DND-41 (cell line): Measurements from ENCODE around the gene NLRP3.

Source experiments
- ATAC-seq: fragments of 200-7000 bp; cut with Tn5 transposase; 3 replicates; pipeline ENCODE4 v1.9.1; 2021; ENCODE audit warnings: low read depth; ENCODE audit not compliant: insufficient read depth
- DNase-seq: peaks from one replicate; pipeline ENCODE4 v3.0.0-alpha.2; 2020
- H2AFZ ChIP-seq: 2 replicates; pipeline ENCODE4 v1.6.0; 2012; ENCODE audit warnings: low read depth, low read length
- H3K27ac ChIP-seq: 2 replicates; pipeline ENCODE4 v1.5.1; 2012; ENCODE audit warnings: low read length, inconsistent platforms
- H3K27me3 ChIP-seq: fragments of 200-600 bp; sonication (generic); 2 replicates; pipeline ENCODE4 v1.6.0; 2012; ENCODE audit warnings: low read length, mild to moderate bottlenecking, inconsistent platforms; ENCODE audit not compliant: insufficient read depth, poor library complexity
- H3K36me3 ChIP-seq: 2 replicates; pipeline ENCODE4 v1.5.1; 2012; ENCODE audit warnings: low read length, inconsistent platforms; ENCODE audit not compliant: insufficient read depth
- H3K4me1 ChIP-seq: 2 replicates; pipeline ENCODE4 v1.5.1; 2012; ENCODE audit warnings: mild to moderate bottlenecking, low read length; ENCODE audit not compliant: insufficient read depth
- H3K4me2 ChIP-seq: 2 replicates; pipeline ENCODE4 v1.6.0; 2012; ENCODE audit warnings: mild to moderate bottlenecking, moderate library complexity, low read length, inconsistent platforms; ENCODE audit not compliant: insufficient read depth
- H3K4me3 ChIP-seq, 2 experiments: fragments of 200-600 bp in 1 of 2; shearing (Covaris generic) in 1 of 2; 2 replicates each; pipeline ENCODE4 v1.5.1; 2012 to 2016; ENCODE audit warnings: inconsistent platforms in 2 of 2, low read length in 2 of 2, mild to moderate bottlenecking in 2 of 2, low read depth in 1 of 2, moderate library complexity in 1 of 2
- H3K79me2 ChIP-seq: 2 replicates; pipeline ENCODE4 v1.6.0; 2012; ENCODE audit warnings: low read length, inconsistent platforms; ENCODE audit not compliant: insufficient read depth
- H3K9ac ChIP-seq: 2 replicates; pipeline ENCODE4 v1.6.0; 2012; ENCODE audit warnings: low read depth, mild to moderate bottlenecking, inconsistent platforms, low read length, moderate library complexity
- H3K9me3 ChIP-seq: 2 replicates; pipeline ENCODE4 v1.5.1; 2012; ENCODE audit warnings: low read length, moderate library complexity, mild to moderate bottlenecking, inconsistent platforms; ENCODE audit not compliant: insufficient read depth, severe bottlenecking
- H4K20me1 ChIP-seq: 2 replicates; pipeline ENCODE4 v1.6.0; 2012; ENCODE audit warnings: low read length; ENCODE audit not compliant: insufficient read depth
- EZH2 ChIP-seq: IDR thresholded peaks from 3 replicates; pipeline ENCODE4 v1.6.1; 2012; ENCODE audit warnings: borderline replicate concordance, low read depth, mild to moderate bottlenecking, moderate library complexity, low read length, inconsistent platforms; ENCODE audit not compliant: severe bottlenecking
- TF ChIP-seq, protein P1 (sequence below): IDR thresholded peaks from 2 replicates; pipeline ENCODE4 v1.5.1; 2012; ENCODE audit warnings: borderline replicate concordance, low read length, moderate library complexity, mild to moderate bottlenecking; ENCODE audit not compliant: poor library complexity, severe bottlenecking; ENCODE audit errors: extremely low read depth

NLRP3 gene

GRCh38 chr1:247452447-247453039, 36.6 kb downstream of the NLRP3 start:
- no peaks in the 10 kb centered on the region for H3K36me3 ChIP-seq
- H3K4me1 ChIP-seq = no peaks in the 10 kb centered on the region
- no peak for DNase-seq
- H2AFZ ChIP-seq = no peak overlapping the region
- TF ChIP-seq, protein P1, sequence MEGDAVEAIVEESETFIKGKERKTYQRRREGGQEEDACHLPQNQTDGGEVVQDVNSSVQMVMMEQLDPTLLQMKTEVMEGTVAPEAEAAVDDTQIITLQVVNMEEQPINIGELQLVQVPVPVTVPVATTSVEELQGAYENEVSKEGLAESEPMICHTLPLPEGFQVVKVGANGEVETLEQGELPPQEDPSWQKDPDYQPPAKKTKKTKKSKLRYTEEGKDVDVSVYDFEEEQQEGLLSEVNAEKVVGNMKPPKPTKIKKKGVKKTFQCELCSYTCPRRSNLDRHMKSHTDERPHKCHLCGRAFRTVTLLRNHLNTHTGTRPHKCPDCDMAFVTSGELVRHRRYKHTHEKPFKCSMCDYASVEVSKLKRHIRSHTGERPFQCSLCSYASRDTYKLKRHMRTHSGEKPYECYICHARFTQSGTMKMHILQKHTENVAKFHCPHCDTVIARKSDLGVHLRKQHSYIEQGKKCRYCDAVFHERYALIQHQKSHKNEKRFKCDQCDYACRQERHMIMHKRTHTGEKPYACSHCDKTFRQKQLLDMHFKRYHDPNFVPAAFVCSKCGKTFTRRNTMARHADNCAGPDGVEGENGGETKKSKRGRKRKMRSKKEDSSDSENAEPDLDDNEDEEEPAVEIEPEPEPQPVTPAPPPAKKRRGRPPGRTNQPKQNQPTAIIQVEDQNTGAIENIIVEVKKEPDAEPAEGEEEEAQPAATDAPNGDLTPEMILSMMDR = no peak
- TF ChIP-seq EZH2 = no peak
- no peak for ATAC-seq
- no peak overlapping the region for H3K4me2 ChIP-seq
- no peaks in the 10 kb centered on the region for H3K79me2 ChIP-seq
- no peak overlapping the region for H3K4me3 ChIP-seq
- no peak overlapping the region for H3K27ac ChIP-seq
- H3K9me3 ChIP-seq = no peaks in the 10 kb centered on the region
- peaks cover 13% of the 10 kb centered on the region for H3K27me3 ChIP-seq
- H3K9ac ChIP-seq = no peak overlapping the region
- H4K20me1 ChIP-seq = no peaks in the 10 kb centered on the region

GRCh38 chr1:247453245-247453644, 37.3 kb downstream of the NLRP3 start:
- peaks cover 14% of the 10 kb centered on the region for H3K27me3 ChIP-seq
- ATAC-seq (no peak), DNase-seq (no peak)
- H3K79me2 ChIP-seq = no peaks in the 10 kb centered on the region
- H3K9me3 ChIP-seq = no peaks in the 10 kb centered on the region
- H3K4me2 ChIP-seq = no peak overlapping the region
- no peak overlapping the region for H3K9ac ChIP-seq
- H3K27ac ChIP-seq = no peak overlapping the region
- TF ChIP-seq, protein P1 = no peak
- TF ChIP-seq EZH2 = no peak
- H3K4me3 ChIP-seq = no peak overlapping the region
- no peaks in the 10 kb centered on the region for H4K20me1 ChIP-seq
- H3K36me3 ChIP-seq = no peaks in the 10 kb centered on the region
- no peaks in the 10 kb centered on the region for H3K4me1 ChIP-seq
- H2AFZ ChIP-seq = no peak overlapping the region

- ATAC-seq (no peak), DNase-seq (no peak)
- no peak overlapping the region for H3K4me3 ChIP-seq
- TF ChIP-seq, protein P1 = no peak
- no peak for TF ChIP-seq EZH2
- no peak overlapping the region for H3K4me2 ChIP-seq
- H3K9me3 ChIP-seq = no peaks in the 10 kb centered on the region
- H3K36me3 ChIP-seq = no peaks in the 10 kb centered on the region
- H3K27ac ChIP-seq = no peak overlapping the region
- no peaks in the 10 kb centered on the region for H3K4me1 ChIP-seq
- H3K79me2 ChIP-seq = no peaks in the 10 kb centered on the region
- no peaks in the 10 kb centered on the region for H4K20me1 ChIP-seq
- no peak overlapping the region for H2AFZ ChIP-seq
- H3K27me3 ChIP-seq = peaks cover 10% of the 10 kb centered on the region
- no peak overlapping the region for H3K9ac ChIP-seq
These were observed 38.0 kb downstream of the NLRP3 start for GRCh38 chr1:247453997-247454396.
